Activated CD8-positive, alpha-beta T cell treated with anti-CD3 and anti-CD28 coated beads for 36 hours (primary cell): ENCODE measurements around the gene C12orf42. TPM values are rescaled to one million over a fixed set of nuclear protein-coding genes. Genes with fewer than 3 reads are reported as not detected.

Experiments used
- ATAC-seq: fragments of 200-7000 bp; cut with Tn5 transposase; one replicate; pipeline ENCODE4 v1.10.0; 2021; ENCODE audit warnings: mild to moderate bottlenecking, moderate library complexity
- CTCF ChIA-PET: fragments of 350-600 bp; sonication (Branson Sonifier 250); formaldehyde crosslinking; loops from one replicate; lab custom pipeline; 2021; ENCODE audit warnings: antibody characterized with exemption; lab: Charles Lee
- POLR2A ChIA-PET: fragments of 350-600 bp; sonication (Branson Sonifier 250); formaldehyde crosslinking; loops from one replicate; lab custom pipeline; 2021; ENCODE audit warnings: antibody characterized with exemption; lab: Charles Lee
- DNase-seq: peaks from one replicate; pipeline ENCODE4 v3.0.0-alpha.2; 2020
- H3K27ac Mint-ChIP-seq: one replicate; pipeline ENCODE4 v1.8.0; 2021; ENCODE audit warnings: mild to moderate bottlenecking, mixed read lengths
- H3K27me3 Mint-ChIP-seq: one replicate; pipeline ENCODE4 v1.8.0; 2021; ENCODE audit warnings: mixed read lengths
- H3K36me3 Mint-ChIP-seq: one replicate; pipeline ENCODE4 v1.8.0; 2021; ENCODE audit warnings: low read depth, mixed read lengths
- H3K4me1 Mint-ChIP-seq: one replicate; pipeline ENCODE4 v1.8.0; 2021; ENCODE audit warnings: low read depth, mixed read lengths
- H3K4me3 Mint-ChIP-seq: one replicate; pipeline ENCODE4 v1.8.0; 2021; ENCODE audit warnings: mild to moderate bottlenecking, moderate library complexity, mixed read lengths
- H3K9me3 Mint-ChIP-seq: one replicate; pipeline ENCODE4 v1.8.0; 2021; ENCODE audit warnings: mixed read lengths
- CTCF ChIP-seq: fragments of 200-600 bp; IDR thresholded peaks from one replicate; pipeline ENCODE4 v1.8.0; 2022; ENCODE audit warnings: antibody characterized with exemption, mild to moderate bottlenecking
- intact Hi-C: fragments of 100-400 bp; cut with micrococcal nuclease; formaldehyde crosslinking; loops from one replicate; pipeline ENCODE4 v1.10.0; 2022
- total RNA-seq, 2 experiments: library from RNA; stranded (reverse); gene quantifications; one replicate each; pipeline ENCODE4 v1.2.3, GENCODE V29; 2021

The C12orf42 gene
- total RNA-seq, 2 experiments from 2014 or later = 0.49 to 1.4 TPM

- ChIA-PET CTCF (no interaction called here), POLR2A (no interaction called here)
- H3K4me1 Mint-ChIP-seq = no peaks in the 10 kb centered on the region
- no peaks in the 10 kb centered on the region for H3K36me3 Mint-ChIP-seq
- H3K4me3 Mint-ChIP-seq = no peak overlapping the region
- ATAC-seq (no peak), DNase-seq (no peak)
- intact Hi-C loops = no loop called here
- H3K27me3 Mint-ChIP-seq = no peaks in the 10 kb centered on the region
- TF ChIP-seq CTCF = no peak
- no peaks in the 10 kb centered on the region for H3K9me3 Mint-ChIP-seq
- H3K27ac Mint-ChIP-seq = no peak overlapping the region
Observed at GRCh38 chr12:103382736-103383346, 112.9 kb downstream of the C12orf42 start.

GRCh38 chr12:103382119-103382518 is 113.6 kb downstream of the C12orf42 start:
- CTCF ChIA-PET = no interaction called here
- no peak for ATAC-seq
- POLR2A ChIA-PET = no interaction called here
- Mint-ChIP-seq H3K4me3 (no peak overlapping the region), H3K9me3 (no peaks in the 10 kb centered on the region), H3K27ac (no peak overlapping the region), H3K27me3 (no peaks in the 10 kb centered on the region), H3K4me1 (no peaks in the 10 kb centered on the region), H3K36me3 (no peaks in the 10 kb centered on the region)
- intact Hi-C loops = no loop called here
- no peak for DNase-seq
- no peak for TF ChIP-seq CTCF

GRCh38 chr12:103379670-103380069 is 116.1 kb downstream of the C12orf42 start:
- H3K4me1 Mint-ChIP-seq = no peaks in the 10 kb centered on the region
- ChIA-PET CTCF (interaction anchor here (0.9 kb wide), 1 partner anchor 43 kb away, joined by 3 read pairs; no protein-coding TSS in a partner anchor), POLR2A (no interaction called here)
- intact Hi-C loops = no loop called here
- DNase-seq = no peak
- no peaks in the 10 kb centered on the region for H3K9me3 Mint-ChIP-seq
- H3K27ac Mint-ChIP-seq = no peak overlapping the region
- no peaks in the 10 kb centered on the region for H3K27me3 Mint-ChIP-seq
- H3K36me3 Mint-ChIP-seq = no peaks in the 10 kb centered on the region
- no peak overlapping the region for H3K4me3 Mint-ChIP-seq
- ATAC-seq = no peak
- TF ChIP-seq CTCF = no peak

- H3K27me3 Mint-ChIP-seq = no peaks in the 10 kb centered on the region
- no peak for DNase-seq
- H3K36me3 Mint-ChIP-seq = peaks cover 2% of the 10 kb centered on the region
- intact Hi-C loops = no loop called here
- POLR2A ChIA-PET = no interaction called here
- H3K4me3 Mint-ChIP-seq = no peak overlapping the region
- peaks cover 21% of the 10 kb centered on the region for H3K4me1 Mint-ChIP-seq
- TF ChIP-seq CTCF = no peak
- ATAC-seq = no peak
- peaks cover 3% of the 10 kb centered on the region for H3K9me3 Mint-ChIP-seq
- no peak overlapping the region for H3K27ac Mint-ChIP-seq
- CTCF ChIA-PET = no interaction called here
Observed at GRCh38 chr12:103373088-103373523, 122.7 kb downstream of the C12orf42 start.

GRCh38 chr12:103369929-103370328 is 125.8 kb downstream of the C12orf42 start:
- TF ChIP-seq CTCF = no peak
- Mint-ChIP-seq H3K36me3 (peaks cover 11% of the 10 kb centered on the region), H3K9me3 (peaks cover 5% of the 10 kb centered on the region), H3K27me3 (no peaks in the 10 kb centered on the region), H3K4me1 (peaks cover 21% of the 10 kb centered on the region), H3K27ac (no peak overlapping the region), H3K4me3 (no peak overlapping the region)
- intact Hi-C loops = no loop called here
- ATAC-seq (no peak), DNase-seq (no peak)
- CTCF ChIA-PET = no interaction called here
- POLR2A ChIA-PET = no interaction called here
